Smooth muscle cell (in vitro differentiated cells): ENCODE measurements around the gene OR4K2. TPM values are rescaled to one million over a fixed set of nuclear protein-coding genes. Genes with fewer than 3 reads are reported as not detected.

Source experiments
- DNase-seq: peaks from one replicate; lab custom pipeline; 2025; ENCODE audit not compliant: unreplicated experiment; lab: John Stamatoyannopoulos, UW
- H2AFZ ChIP-seq: fragments of 200-600 bp; sonication (generic); 2 replicates; pipeline ENCODE4 v1.6.0; 2016; ENCODE audit warnings: antibody characterized with exemption, low read depth, mild to moderate bottlenecking
- H3F3A ChIP-seq: fragments of 200-600 bp; sonication (generic); 2 replicates; pipeline ENCODE4 v1.6.0; 2017; ENCODE audit warnings: antibody characterized with exemption, low read depth
- H3K27ac ChIP-seq: fragments of 200-600 bp; sonication (generic); 2 replicates; pipeline ENCODE4 v1.5.1; 2016; ENCODE audit warnings: low read depth, mild to moderate bottlenecking
- H3K27me3 ChIP-seq: fragments of 200-600 bp; sonication (generic); 2 replicates; pipeline ENCODE4 v1.6.1; 2016; ENCODE audit warnings: low read depth, mild to moderate bottlenecking
- H3K36me3 ChIP-seq: fragments of 200-600 bp; sonication (generic); 2 replicates; pipeline ENCODE4 v1.5.1; 2016; ENCODE audit warnings: low read depth
- H3K4me1 ChIP-seq: fragments of 200-600 bp; sonication (generic); 2 replicates; pipeline ENCODE4 v1.5.1; 2016; ENCODE audit warnings: low read depth
- H3K4me2 ChIP-seq: fragments of 200-600 bp; sonication (generic); 2 replicates; pipeline ENCODE4 v1.6.0; 2016; ENCODE audit warnings: mild to moderate bottlenecking
- H3K4me3 ChIP-seq: fragments of 200-600 bp; sonication (generic); 2 replicates; pipeline ENCODE4 v1.5.1; 2016; ENCODE audit warnings: mild to moderate bottlenecking
- H3K79me2 ChIP-seq: fragments of 200-600 bp; sonication (generic); 2 replicates; pipeline ENCODE4 v1.6.0; 2016; ENCODE audit warnings: low read depth, mild to moderate bottlenecking
- H3K9ac ChIP-seq: fragments of 200-600 bp; sonication (generic); 2 replicates; pipeline ENCODE4 v1.6.0; 2016; ENCODE audit warnings: low read depth
- H3K9me3 ChIP-seq: fragments of 200-600 bp; sonication (generic); replicated peaks from 2 replicates; pipeline ENCODE4 v1.5.1; 2016; ENCODE audit warnings: low read depth
- H4K20me1 ChIP-seq: fragments of 200-600 bp; sonication (generic); 2 replicates; pipeline ENCODE4 v1.6.0; 2016; ENCODE audit warnings: low read depth
- WGBS: methylation state at CpG from one replicate; pipeline ENCODE4 v1.1.7; 2016; ENCODE audit warnings: low lambda C conversion rate; 5-methylcytosine and 5-hydroxymethylcytosine counted together
- polyA plus RNA-seq: library from polyadenylated mRNA; unstranded; fragments of >200 nt; fragmentation: Nextera tagmentation; extraction: Ambion mirVana; gene quantifications from 2 replicates; pipeline ENCODE4 v1.2.1, GENCODE V29; 2016
- total RNA-seq: library from RNA; depleted of rRNA; stranded (reverse); fragments of >200 nt; gene quantifications from 2 replicates; pipeline ENCODE4 v1.2.3, GENCODE V29; 2014
- TF ChIP-seq, protein P1 (sequence below): fragments of 200-600 bp; sonication (generic); IDR thresholded peaks from 2 replicates; pipeline ENCODE4 v1.5.1; 2017; ENCODE audit warnings: borderline replicate concordance, mild to moderate bottlenecking, antibody characterized with exemption; ENCODE audit not compliant: insufficient read depth, poor library complexity, severe bottlenecking

Gene OR4K2
- total and polyA plus RNA-seq, 2 experiments from 2014 or later = not detected

DNA sequence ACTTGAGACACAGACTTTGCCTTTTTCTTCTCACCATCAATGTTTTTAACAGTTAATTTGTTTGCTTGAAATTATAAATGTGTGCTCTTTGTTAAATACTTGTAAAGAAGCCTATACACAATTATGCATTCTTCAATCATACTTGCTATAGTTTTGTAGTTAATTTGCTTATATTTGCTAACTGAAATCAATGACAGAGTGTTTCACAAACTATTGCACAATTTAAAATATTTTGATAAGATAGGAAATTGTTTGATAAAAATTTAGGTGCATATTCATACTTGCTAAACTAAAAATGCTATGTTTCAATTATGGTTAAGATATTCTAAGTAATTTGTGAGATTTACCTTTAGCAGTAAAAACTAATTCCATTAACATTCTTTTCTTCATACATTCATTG, 31.7 kb downstream of the OR4K2 start:
- H3K79me2 ChIP-seq = no peaks in the 10 kb centered on the region
- no peak overlapping the region for H2AFZ ChIP-seq
- peaks cover 62% of the 10 kb centered on the region for H3K9me3 ChIP-seq
- no peaks in the 10 kb centered on the region for H4K20me1 ChIP-seq
- H3K4me2 ChIP-seq = no peak overlapping the region
- H3K36me3 ChIP-seq = peaks cover 2% of the 10 kb centered on the region
- no peak overlapping the region for H3K4me3 ChIP-seq
- DNase-seq = no peak
- H3F3A ChIP-seq = no peaks in the 10 kb centered on the region
- H3K27ac ChIP-seq = no peak overlapping the region
- no peaks in the 10 kb centered on the region for H3K27me3 ChIP-seq
- H3K4me1 ChIP-seq = no peaks in the 10 kb centered on the region
- TF ChIP-seq, protein P1, sequence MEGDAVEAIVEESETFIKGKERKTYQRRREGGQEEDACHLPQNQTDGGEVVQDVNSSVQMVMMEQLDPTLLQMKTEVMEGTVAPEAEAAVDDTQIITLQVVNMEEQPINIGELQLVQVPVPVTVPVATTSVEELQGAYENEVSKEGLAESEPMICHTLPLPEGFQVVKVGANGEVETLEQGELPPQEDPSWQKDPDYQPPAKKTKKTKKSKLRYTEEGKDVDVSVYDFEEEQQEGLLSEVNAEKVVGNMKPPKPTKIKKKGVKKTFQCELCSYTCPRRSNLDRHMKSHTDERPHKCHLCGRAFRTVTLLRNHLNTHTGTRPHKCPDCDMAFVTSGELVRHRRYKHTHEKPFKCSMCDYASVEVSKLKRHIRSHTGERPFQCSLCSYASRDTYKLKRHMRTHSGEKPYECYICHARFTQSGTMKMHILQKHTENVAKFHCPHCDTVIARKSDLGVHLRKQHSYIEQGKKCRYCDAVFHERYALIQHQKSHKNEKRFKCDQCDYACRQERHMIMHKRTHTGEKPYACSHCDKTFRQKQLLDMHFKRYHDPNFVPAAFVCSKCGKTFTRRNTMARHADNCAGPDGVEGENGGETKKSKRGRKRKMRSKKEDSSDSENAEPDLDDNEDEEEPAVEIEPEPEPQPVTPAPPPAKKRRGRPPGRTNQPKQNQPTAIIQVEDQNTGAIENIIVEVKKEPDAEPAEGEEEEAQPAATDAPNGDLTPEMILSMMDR = no peak
- H3K9ac ChIP-seq = no peak overlapping the region

DNA sequence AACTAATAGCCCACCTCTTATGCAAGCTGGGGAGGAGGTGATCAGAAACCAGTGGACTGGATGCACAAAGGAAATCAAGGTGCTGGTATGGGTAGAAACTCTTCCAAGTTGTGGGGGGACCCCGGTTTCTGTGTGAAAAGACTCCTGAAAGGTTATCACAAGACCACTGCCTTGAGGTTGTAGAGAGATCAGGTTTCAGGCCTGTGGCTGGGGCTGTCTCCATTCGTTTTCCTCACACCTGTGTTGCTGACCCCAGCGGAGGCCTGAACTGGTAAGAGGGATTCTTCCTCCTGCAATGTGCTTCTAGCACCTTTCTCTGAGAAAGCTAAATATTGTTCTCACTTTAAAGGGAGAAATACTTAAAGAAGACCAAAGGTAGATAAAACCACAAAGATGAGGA, 36.2 kb downstream of the OR4K2 start:
- H3K4me2 ChIP-seq = no peak overlapping the region
- H3K27ac ChIP-seq = no peak overlapping the region
- no peak overlapping the region for H2AFZ ChIP-seq
- no peak overlapping the region for H3K4me3 ChIP-seq
- DNase-seq = no peak
- WGBS = 50% methylated on average over 3 of the region's 3 CpGs
- H3F3A ChIP-seq = no peaks in the 10 kb centered on the region
- peaks cover 39% of the 10 kb centered on the region for H3K9me3 ChIP-seq
- no peaks in the 10 kb centered on the region for H3K4me1 ChIP-seq
- H3K27me3 ChIP-seq = no peaks in the 10 kb centered on the region
- TF ChIP-seq, protein P1 = no peak
- no peaks in the 10 kb centered on the region for H4K20me1 ChIP-seq
- H3K79me2 ChIP-seq = no peaks in the 10 kb centered on the region
- H3K9ac ChIP-seq = no peak overlapping the region
- peaks cover 2% of the 10 kb centered on the region for H3K36me3 ChIP-seq

DNA sequence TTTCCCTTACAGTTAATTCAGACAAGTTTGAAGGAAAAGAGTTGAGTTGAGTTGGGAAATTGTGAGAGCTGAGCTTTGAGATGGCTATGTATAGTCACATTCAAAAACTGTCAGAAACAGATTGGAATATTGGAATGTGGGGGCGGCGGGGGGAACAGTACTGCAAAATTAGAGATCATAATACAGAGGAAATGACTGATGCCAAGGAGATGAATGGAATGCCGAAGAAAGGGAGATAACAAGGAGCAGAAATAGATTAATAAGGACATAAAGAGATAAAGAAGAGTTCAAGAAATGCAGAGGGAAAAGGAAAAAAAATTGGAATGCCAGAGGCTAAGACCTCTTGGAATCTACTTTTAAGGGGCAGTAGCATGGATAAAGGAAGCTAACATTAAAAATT, 42.3 kb downstream of the OR4K2 start:
- Histone ChIP-seq H3K79me2 (no peaks in the 10 kb centered on the region), H3K9ac (no peak overlapping the region), H3K27me3 (no peaks in the 10 kb centered on the region), H3K4me3 (no peak overlapping the region), H3K36me3 (no peaks in the 10 kb centered on the region), H3K27ac (no peak overlapping the region), H3K4me1 (no peaks in the 10 kb centered on the region), H4K20me1 (no peaks in the 10 kb centered on the region), H3K4me2 (no peak overlapping the region), H2AFZ (no peak overlapping the region), H3K9me3 (peaks cover 20% of the 10 kb centered on the region), H3F3A (no peaks in the 10 kb centered on the region)
- TF ChIP-seq, protein P1 = no peak
- no peak for DNase-seq
- 68% methylated on average over 3 of the region's 3 CpGs for WGBS

DNA sequence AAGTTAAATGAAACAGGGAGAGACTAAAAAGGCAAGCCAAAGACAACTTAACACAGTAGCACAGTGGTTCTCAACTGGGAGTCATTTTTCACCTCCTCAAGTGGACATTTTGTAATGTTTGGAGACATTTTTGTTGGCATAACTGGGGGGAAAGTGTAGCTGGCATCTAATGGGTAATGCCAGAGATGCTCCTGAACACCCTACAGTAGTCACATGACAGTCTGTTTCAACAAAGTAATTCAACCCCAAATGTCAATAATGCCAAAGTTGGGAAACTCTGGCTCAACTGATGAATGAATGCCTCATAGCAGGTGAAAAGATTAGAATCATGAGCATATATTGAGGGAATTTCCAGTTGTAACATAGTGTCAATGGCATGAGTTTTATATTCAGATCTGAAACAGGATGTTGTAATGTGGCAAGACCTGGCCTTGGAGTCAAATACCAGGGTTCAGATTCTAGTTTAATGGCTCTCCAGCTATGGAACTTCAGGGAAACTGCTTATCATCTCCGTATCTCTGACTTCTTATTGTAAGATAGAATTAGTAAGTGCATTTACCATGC, 43.1 kb downstream of the OR4K2 start:
- Histone ChIP-seq H3K4me2 (no peak overlapping the region), H3K27me3 (no peaks in the 10 kb centered on the region), H3K27ac (no peak overlapping the region), H3F3A (no peaks in the 10 kb centered on the region), H3K4me3 (no peak overlapping the region), H3K36me3 (no peaks in the 10 kb centered on the region), H3K9me3 (peaks cover 21% of the 10 kb centered on the region), H3K79me2 (no peaks in the 10 kb centered on the region), H2AFZ (no peak overlapping the region), H3K4me1 (no peaks in the 10 kb centered on the region), H4K20me1 (no peaks in the 10 kb centered on the region), H3K9ac (no peak overlapping the region)
- 51% methylated on average over 1 of the region's 1 CpG for WGBS
- TF ChIP-seq, protein P1 = no peak
- no peak for DNase-seq
